SK-N-SH treated with all-trans-retinoic acid at 6 μM for 48 hours (cell line): Measurements from ENCODE around the gene CNTNAP2.

Source experiments
- ATAC-seq: fragments of 200-7000 bp; cut with Tn5 transposase; 3 replicates; pipeline ENCODE4 v1.9.1; 2020; ENCODE audit warnings: mild to moderate bottlenecking, moderate library complexity
- ARNTL ChIP-seq: fragments of 450-650 bp; formaldehyde crosslinking; IDR thresholded peaks from 2 replicates; pipeline ENCODE4 v1.5.0; 2020; ENCODE audit warnings: low read depth, mild to moderate bottlenecking, moderate library complexity, borderline replicate concordance
- BACH2 ChIP-seq: fragments of 250-450 bp; sonication (Bioruptor Pico); IDR thresholded peaks from 2 replicates; pipeline ENCODE4 v1.9.0; 2021; ENCODE audit warnings: mild to moderate bottlenecking, borderline replicate concordance
- CREB5 ChIP-seq: fragments of 250-450 bp; sonication (Bioruptor Pico); IDR thresholded peaks from 2 replicates; pipeline ENCODE4 v1.5.1; 2020; ENCODE audit warnings: low read depth, mild to moderate bottlenecking, moderate library complexity
- CSDC2 ChIP-seq: fragments of 250-450 bp; sonication (Bioruptor Pico); IDR thresholded peaks from 2 replicates; pipeline ENCODE4 v1.5.0; 2020; ENCODE audit warnings: mild to moderate bottlenecking, moderate library complexity
- CSRNP3 ChIP-seq: fragments of 250-450 bp; sonication (Bioruptor Pico); IDR thresholded peaks from 2 replicates; pipeline ENCODE4 v1.5.1; 2021; ENCODE audit warnings: mild to moderate bottlenecking, moderate library complexity
- ESRRG ChIP-seq: fragments of 250-450 bp; sonication (Bioruptor Pico); IDR thresholded peaks from 2 replicates; pipeline ENCODE4 v1.6.1; 2021; ENCODE audit warnings: mild to moderate bottlenecking
- GLIS3 ChIP-seq: fragments of 250-450 bp; sonication (Bioruptor Pico); IDR thresholded peaks from 2 replicates; pipeline ENCODE4 v1.5.0; 2020; ENCODE audit warnings: mild to moderate bottlenecking, moderate library complexity
- ISL1 ChIP-seq: fragments of 250-450 bp; sonication (Bioruptor Pico); IDR thresholded peaks from 2 replicates; pipeline ENCODE4 v2.1.2; 2022; ENCODE audit warnings: mild to moderate bottlenecking, moderate library complexity
- OSR1 ChIP-seq: fragments of 250-450 bp; sonication (Bioruptor Pico); IDR thresholded peaks from 2 replicates; pipeline ENCODE4 v1.8.0; 2022; ENCODE audit warnings: moderate library complexity, mild to moderate bottlenecking, inconsistent platforms
- PATZ1 ChIP-seq: fragments of 250-450 bp; sonication (Bioruptor Pico); IDR thresholded peaks from 2 replicates; pipeline ENCODE4 v1.8.0; 2020; ENCODE audit warnings: mild to moderate bottlenecking, moderate library complexity, borderline replicate concordance
- POU6F1 ChIP-seq: fragments of 250-450 bp; sonication (Bioruptor Pico); IDR thresholded peaks from 2 replicates; pipeline ENCODE4 v1.8.0; 2021; ENCODE audit warnings: low read depth, mild to moderate bottlenecking, moderate library complexity, borderline replicate concordance
- PPARA ChIP-seq: fragments of 250-450 bp; sonication (Bioruptor Pico); IDR thresholded peaks from 2 replicates; pipeline ENCODE4 v1.5.0; 2020; ENCODE audit warnings: mild to moderate bottlenecking, borderline replicate concordance
- RARB ChIP-seq: fragments of 250-450 bp; sonication (Bioruptor Pico); IDR thresholded peaks from 2 replicates; pipeline ENCODE4 v1.8.0; 2021; ENCODE audit warnings: mild to moderate bottlenecking, moderate library complexity
- SNAI2 ChIP-seq: fragments of 250-450 bp; sonication (Bioruptor Pico); IDR thresholded peaks from 2 replicates; pipeline ENCODE4 v1.5.0; 2020; ENCODE audit warnings: mild to moderate bottlenecking, moderate library complexity
- TCF4 ChIP-seq: fragments of 250-450 bp; sonication (Bioruptor Pico); IDR thresholded peaks from 2 replicates; pipeline ENCODE4 v1.8.0; 2021; ENCODE audit warnings: mild to moderate bottlenecking, moderate library complexity, borderline replicate concordance
- TSHZ2 ChIP-seq: fragments of 250-450 bp; sonication (Bioruptor Pico); IDR thresholded peaks from 2 replicates; pipeline ENCODE4 v1.5.0; 2020; ENCODE audit warnings: mild to moderate bottlenecking, moderate library complexity
- ZC3H10 ChIP-seq: fragments of 250-450 bp; sonication (Bioruptor Pico); IDR thresholded peaks from 2 replicates; pipeline ENCODE4 v1.5.1; 2021; ENCODE audit warnings: mild to moderate bottlenecking, moderate library complexity
- ZFP3 ChIP-seq: fragments of 250-450 bp; sonication (Bioruptor Pico); IDR thresholded peaks from 2 replicates; pipeline ENCODE4 v1.5.0; 2020; ENCODE audit warnings: mild to moderate bottlenecking, moderate library complexity
- ZNF565 ChIP-seq: fragments of 450-650 bp; formaldehyde crosslinking; conservative IDR thresholded peaks from 2 replicates; pipeline ENCODE4 v1.5.0; 2020; ENCODE audit warnings: low read depth, mild to moderate bottlenecking, moderate library complexity
- ZNF70 ChIP-seq: fragments of 450-650 bp; formaldehyde crosslinking; IDR thresholded peaks from 2 replicates; pipeline ENCODE4 v1.5.0; 2020; ENCODE audit warnings: mild to moderate bottlenecking, moderate library complexity

Gene CNTNAP2

GRCh38 chr7:146635205-146636032, 518.8 kb downstream of the CNTNAP2 start:
- no peak for ATAC-seq
- TF ChIP-seq PATZ1 (CRISPR knock-in tag) (no peak), ESRRG (CRISPR knock-in tag) (no peak), RARB (CRISPR knock-in tag) (no peak)
- TF ChIP-seq, all 23 proteins: peak for 0

- ATAC-seq: no peak
Measured at GRCh38 chr7:146636033-146636356, 519.4 kb downstream of the CNTNAP2 start.

More at GRCh38 chr7:146636033-146636356, 519.4 kb downstream of the CNTNAP2 start:
- no peak for TF ChIP-seq RARB (CRISPR knock-in tag)
- no peak for TF ChIP-seq SNAI2
- no peak for TF ChIP-seq ARNTL (CRISPR knock-in tag)
- TF ChIP-seq ISL1: no peak
- no peak for TF ChIP-seq ZNF565 (CRISPR knock-in tag)
- no peak for TF ChIP-seq TCF4 (CRISPR knock-in tag)
- TF ChIP-seq POU6F1 (CRISPR knock-in tag): no peak
- TF ChIP-seq GLIS3 (CRISPR knock-in tag): no peak
- TF ChIP-seq PATZ1 (CRISPR knock-in tag): no peak
- no peak for TF ChIP-seq ZFP3
- no peak for TF ChIP-seq ZNF70
- TF ChIP-seq TSHZ2 (CRISPR knock-in tag): no peak
- TF ChIP-seq CSDC2 (CRISPR knock-in tag): no peak
- TF ChIP-seq BACH2 (CRISPR knock-in tag): no peak
- no peak for TF ChIP-seq OSR1
- no peak for TF ChIP-seq ZC3H10 (CRISPR knock-in tag)
- TF ChIP-seq CREB5 (CRISPR knock-in tag): no peak
- no peak for TF ChIP-seq PPARA (CRISPR knock-in tag)
- no peak for TF ChIP-seq CSRNP3 (CRISPR knock-in tag)
